ENCODE data around the gene PHLDA2.
"Not testable (repeated sequence)": the region's sequence is repeated elsewhere in the genome, so short reads cannot be mapped to it uniquely, and the experiment has no call there.

PHLDA2 gene

DNA sequence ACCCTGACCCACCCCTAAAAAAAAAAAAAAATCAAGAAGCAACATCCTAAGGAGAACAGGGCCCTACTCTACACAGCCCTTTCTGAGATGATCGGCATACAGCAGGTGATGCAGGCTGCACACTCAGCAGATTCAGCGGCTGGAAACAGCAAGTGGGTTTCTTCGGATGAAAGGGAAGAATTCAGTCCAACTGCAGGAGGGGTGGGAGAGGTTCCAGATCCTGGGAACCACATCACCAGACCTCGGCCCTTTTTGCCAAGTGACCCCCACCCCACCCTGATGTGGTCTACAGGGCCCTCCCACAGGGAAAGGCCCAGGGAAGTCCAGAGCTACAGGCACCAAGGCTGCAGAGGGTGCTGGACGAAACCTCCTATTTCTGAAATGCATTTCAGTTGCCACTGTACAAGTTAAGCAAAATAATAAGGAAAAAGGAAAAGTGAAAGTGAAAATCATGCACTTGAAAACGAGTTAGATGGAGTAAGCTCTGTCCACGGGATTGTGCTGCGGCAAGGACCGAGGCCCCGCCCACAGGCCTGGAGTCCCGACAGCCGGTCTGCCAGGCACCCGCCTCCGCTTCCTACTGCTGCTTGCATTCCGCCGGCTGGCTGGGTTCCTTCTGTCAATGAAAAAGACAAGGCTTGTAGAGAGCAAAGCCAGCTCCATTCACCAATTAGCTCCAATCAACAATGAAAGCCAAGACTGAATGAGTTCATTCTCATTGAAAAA lies 16.0 kb upstream of the PHLDA2 start:
- peak; percentile 42 for DNase-seq (ENCODE audit: low spot score)

DNA sequence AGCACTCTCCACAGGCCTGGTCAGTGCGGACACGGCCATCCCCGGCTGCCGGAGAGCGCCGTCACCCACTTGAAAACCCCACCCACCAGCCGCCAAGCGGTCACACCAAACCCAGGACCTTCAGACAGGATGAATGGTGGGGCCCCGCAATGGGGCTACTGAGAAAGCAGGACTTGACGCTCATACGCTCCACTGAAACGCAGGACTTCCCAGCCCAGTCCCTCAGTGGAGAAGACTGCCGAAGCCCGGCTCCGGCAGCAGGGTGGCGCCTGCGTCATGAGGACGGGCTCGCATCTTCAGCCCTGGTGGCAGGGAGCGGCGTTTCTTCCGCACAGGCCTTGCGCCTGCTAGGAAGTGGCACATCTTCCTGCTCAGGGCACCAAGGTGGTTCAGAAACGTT lies 15.3 kb upstream of the PHLDA2 start:
- no peak for DNase-seq (ENCODE audit: low spot score)

GRCh38 chr11:2943711-2944118 lies 14.5 kb upstream of the PHLDA2 start:
- DNase-seq (ENCODE audit: low spot score), result no peak

GRCh38 chr11:2942872-2943710 lies 13.9 kb upstream of the PHLDA2 start:
- no peak for DNase-seq (ENCODE audit: low spot score)

DNA sequence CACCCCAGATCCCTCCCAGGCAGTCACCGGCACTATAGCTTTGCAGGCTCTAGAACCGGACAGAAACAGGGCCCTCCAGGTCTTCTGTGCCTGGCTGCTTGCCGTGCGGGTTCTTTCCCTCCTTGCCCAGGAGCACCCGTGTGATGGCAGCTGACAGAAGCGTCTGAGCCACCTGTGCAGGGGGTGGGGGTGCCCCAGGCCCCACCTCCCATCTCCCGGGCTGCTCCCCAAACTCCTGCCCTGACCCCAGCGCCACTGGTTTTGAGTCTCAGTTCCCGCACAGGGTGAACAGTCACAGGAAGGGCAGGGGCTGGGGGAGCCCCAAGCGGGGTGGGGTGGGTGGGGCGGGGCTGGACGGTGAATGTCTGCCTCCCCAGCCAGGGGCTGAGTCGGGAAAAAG lies 13.2 kb upstream of the PHLDA2 start:
- no peak for DNase-seq (ENCODE audit: low spot score)

GRCh38 chr11:2940921-2941821 lies 12.0 kb upstream of the PHLDA2 start:
- no peak for DNase-seq (ENCODE audit: low spot score)

GRCh38 chr11:2940147-2940920 lies 11.1 kb upstream of the PHLDA2 start:
- peak; percentile 68 for DNase-seq (ENCODE audit: low spot score)

DNA sequence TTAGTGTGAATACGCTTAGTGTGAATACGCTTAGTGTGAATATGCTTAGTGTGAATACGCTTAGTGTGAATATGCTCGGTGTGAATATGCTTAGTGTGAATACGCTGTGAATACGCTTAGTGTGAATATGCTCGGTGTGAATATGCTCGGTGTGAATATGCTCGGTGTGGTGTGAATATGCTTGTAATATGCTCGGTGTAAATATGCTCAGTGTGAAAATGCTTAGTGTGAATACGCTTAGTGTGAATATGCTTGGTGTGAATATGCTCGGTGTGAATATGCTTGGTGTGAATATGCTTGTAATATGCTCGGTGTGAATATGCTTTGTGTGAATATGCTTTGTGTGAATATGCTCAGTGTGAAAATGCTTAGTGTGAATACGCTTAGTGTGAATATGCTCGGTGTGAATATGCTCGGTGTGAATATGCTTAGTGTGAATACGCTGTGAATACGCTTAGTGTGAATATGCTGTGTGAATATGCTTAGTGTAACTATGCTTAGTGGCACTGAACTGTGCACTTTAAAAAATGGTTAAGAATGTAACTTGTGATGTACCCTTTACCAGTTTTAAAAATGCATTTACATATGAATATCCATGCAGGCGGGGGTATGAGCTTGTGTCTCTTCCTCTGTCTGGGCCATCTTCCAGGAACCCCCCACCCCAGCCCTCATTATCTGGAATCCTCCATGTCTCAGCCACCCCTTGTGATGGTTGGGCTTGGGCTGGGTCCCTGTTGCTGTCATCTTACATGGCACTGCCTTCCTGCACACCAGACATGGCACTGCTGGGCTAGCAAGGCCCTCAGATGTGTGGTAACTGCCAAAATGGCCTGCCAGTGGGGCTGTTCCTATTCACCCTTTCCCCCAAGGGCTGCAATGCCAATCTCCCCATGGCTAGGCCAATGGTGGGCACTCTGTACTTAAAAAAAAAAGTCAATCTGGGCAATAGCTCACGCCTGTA lies 9.5 kb upstream of the PHLDA2 start:
- not testable (repeated sequence) for DNase-seq (ENCODE audit: low spot score)

DNA sequence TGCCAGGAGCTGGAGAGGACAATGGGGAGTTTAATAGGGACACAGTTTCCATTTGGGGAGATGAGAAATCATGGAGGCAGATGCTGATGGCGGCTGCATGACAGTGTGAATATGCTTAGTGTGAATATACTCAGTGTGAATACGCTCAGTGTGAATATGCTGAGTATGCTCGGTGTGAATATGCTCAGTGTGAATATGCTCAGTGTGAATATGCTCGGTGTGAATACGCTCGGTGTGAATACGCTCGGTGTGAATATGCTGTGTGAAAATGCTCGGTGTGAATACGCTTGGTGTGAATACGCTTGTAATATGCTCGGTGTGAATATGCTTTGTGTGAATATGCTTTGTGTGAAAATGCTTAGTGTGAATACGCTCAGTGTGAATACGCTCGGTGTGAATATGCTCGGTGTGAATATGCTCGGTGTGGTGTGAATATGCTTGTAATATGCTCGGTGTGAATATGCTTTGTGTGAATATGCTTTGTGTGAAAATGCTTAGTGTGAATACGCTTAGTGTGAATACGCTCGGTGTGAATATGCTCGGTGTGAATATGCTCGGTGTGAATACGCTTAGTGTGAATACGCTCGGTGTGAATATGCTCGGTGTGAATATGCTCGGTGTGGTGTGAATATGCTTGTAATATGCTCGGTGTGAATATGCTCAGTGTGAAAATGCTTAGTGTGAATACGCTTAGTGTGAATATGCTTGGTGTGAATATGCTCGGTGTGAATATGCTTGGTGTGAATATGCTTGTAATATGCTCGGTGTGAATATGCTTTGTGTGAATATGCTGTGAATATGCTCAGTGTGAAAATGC lies 8.6 kb upstream of the PHLDA2 start:
- DNase-seq (ENCODE audit: low spot score), result not testable (repeated sequence)

GRCh38 chr11:2934611-2935239 lies 5.5 kb upstream of the PHLDA2 start:
- DNase-seq (ENCODE audit: low spot score), result no peak

- DNase-seq (ENCODE audit: low spot score), result no peak
These were observed 4.9 kb upstream of the PHLDA2 start for GRCh38 chr11:2934021-2934550.

GRCh38 chr11:2933375-2934020 lies 4.3 kb upstream of the PHLDA2 start:
- peak; percentile 49 for DNase-seq (ENCODE audit: low spot score)

- no peak for DNase-seq (ENCODE audit: low spot score)
These were observed 3.6 kb upstream of the PHLDA2 start for GRCh38 chr11:2932850-2933251.

- no peak for DNase-seq (ENCODE audit: low spot score)
These were observed 2.8 kb upstream of the PHLDA2 start for GRCh38 chr11:2931771-2932738.

GRCh38 chr11:2931420-2931746 lies 2.2 kb upstream of the PHLDA2 start:
- no peak for DNase-seq (ENCODE audit: low spot score)

DNA sequence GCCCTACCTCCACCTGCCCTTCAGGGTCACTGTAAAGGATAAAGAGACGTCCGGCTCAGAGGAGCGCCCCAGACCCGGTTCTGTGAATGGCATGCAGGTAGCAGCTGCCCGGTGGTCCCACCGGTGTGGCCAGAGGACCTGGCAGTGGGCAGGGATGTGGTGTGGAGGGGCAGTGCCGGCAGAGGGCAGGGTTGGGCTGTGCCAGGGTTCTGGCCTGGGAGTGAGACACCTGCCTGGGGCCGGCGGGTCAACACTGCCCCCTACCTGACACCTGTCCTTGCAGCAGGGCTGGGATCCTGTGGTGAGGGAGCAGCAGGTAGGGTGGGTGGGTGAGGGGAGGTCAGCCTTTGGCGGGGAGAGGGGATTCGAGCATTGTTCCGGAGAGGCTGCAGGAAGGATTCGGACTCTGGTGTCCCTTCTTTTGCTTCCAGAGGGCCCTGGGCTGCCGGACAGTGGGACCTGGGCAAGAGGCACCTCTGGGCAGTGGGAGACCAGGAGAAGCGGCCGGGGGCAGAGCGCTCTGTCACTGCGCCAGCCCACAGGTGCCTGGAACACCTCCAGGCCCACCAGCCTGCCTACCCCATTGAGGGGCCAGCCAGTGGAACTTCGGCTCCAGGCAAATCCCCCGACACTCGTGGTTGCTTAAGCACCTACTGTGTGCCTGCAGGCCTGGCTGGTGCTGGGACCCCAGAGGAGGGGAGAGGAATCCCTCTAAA lies 1.6 kb upstream of the PHLDA2 start:
- peak; percentile 58 for DNase-seq (ENCODE audit: low spot score)
